GM19468 (cell line): ENCODE data around the gene CNPY1.
"Not testable (repeated sequence)": the region's sequence is repeated elsewhere in the genome, so short reads cannot be mapped to it uniquely, and the experiment has no call there.

Source experiments
- ATAC-seq: cut with Tn5 transposase; IDR thresholded peaks from one replicate; pipeline ENCODE4 v1.9.1; 2021; ENCODE audit warnings: mild to moderate bottlenecking, moderate library complexity, moderate number of reproducible peaks; ENCODE audit not compliant: unreplicated experiment; ENCODE audit errors: extremely low read depth

Gene CNPY1

GRCh38 chr7:155579565-155579964 lies 33.2 kb upstream of the CNPY1 start:
- no peak for ATAC-seq

- ATAC-seq: no peak
Measured at GRCh38 chr7:155578016-155578415, 31.7 kb upstream of the CNPY1 start.

DNA sequence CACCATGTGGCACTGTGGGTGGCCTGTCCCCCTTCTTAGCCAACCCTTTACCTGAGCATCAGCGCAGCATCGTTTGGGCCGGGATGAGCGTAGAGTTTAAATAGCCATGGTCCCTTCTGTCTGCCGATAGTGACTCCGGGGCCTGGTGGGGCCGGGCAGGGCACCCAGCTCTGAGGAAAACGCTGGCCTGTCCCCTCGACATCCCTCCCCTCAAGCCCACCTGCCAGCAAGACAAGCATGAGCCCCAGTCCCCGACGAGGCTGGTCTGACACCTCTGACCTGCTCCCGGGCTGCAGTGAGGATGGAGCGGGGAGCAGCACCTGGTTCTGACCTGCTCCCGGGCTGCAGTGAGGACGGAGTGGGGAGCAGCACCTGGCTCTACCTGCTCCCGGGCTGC lies 31.1 kb upstream of the CNPY1 start:
- ATAC-seq: no peak

DNA sequence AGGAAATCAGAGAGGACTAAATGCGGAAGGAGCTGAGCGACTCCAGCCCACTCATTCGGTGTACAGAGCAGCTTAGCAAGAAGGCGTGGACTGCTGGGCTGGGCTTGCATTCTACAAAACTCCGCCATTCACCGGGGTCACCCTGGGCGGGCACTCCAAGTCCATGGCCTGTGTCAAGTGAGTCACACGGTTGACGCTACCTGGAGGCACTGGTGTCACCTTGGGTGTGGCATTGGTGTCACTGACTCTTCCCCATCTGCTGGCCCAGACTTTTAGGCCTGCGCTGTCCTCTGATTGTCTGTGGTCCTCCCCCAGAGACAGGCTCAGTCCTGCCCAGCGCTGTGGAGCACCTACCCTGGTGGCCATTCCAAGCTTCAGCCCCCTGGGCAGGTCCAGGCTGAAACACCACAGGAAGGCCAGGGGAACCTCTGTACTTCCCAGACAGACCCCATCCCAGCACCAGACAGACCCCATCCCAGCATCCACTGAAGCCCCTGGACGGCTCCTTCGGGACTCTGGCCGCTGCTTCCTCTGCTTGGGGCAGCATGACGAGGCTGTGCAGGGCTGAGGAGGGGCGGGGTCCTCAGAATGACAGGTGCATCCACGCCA lies 30.6 kb upstream of the CNPY1 start:
- no peak for ATAC-seq

- no peak for ATAC-seq
Measured at GRCh38 chr7:155576416-155576815, 30.1 kb upstream of the CNPY1 start.

- no peak for ATAC-seq
Measured at GRCh38 chr7:155574556-155575290, 28.4 kb upstream of the CNPY1 start.

- ATAC-seq: no peak
Measured at GRCh38 chr7:155571581-155572345, 25.4 kb upstream of the CNPY1 start.

GRCh38 chr7:155570991-155571390 lies 24.6 kb upstream of the CNPY1 start:
- ATAC-seq: no peak

- no peak for ATAC-seq
Measured at GRCh38 chr7:155570171-155570958, 24.0 kb upstream of the CNPY1 start.

- ATAC-seq: no peak
Measured at GRCh38 chr7:155569681-155570080, 23.3 kb upstream of the CNPY1 start.

GRCh38 chr7:155568842-155569494 lies 22.6 kb upstream of the CNPY1 start:
- no peak for ATAC-seq

- ATAC-seq: no peak
Measured at GRCh38 chr7:155568333-155568660, 21.9 kb upstream of the CNPY1 start.

DNA sequence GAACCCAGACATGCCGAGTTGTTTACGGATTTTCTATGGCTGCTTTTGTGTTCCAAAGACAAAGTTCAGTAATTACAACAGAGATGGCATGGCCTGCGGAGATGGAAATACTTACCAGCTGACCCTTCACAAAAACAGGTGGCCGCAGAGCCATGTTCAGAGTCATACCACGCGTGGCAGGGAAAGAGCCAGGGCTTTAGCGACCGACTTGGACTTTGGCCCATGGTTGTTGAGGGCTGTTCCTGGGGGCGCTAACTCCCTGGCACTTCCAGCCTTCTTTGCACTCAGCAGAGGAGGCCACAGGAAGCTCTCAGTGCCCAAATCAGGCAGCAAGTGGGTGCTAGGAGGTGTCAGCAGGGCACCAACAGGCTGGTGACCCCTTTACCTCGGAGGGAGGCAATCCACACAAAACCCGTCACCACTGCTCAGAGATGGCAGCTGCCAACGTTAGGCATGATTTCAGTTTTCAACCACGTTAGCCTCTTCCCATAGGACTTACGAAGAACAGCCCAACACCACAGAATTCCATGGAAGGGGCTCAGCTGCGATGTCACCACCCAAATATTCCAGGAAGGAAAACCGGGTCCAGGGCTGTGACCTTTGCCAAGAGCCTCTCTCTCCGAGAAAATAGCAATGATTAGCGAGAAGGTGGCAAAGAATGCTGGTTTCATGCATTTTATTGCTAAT lies 21.4 kb upstream of the CNPY1 start:
- no peak for ATAC-seq

GRCh38 chr7:155566011-155566836 lies 19.9 kb upstream of the CNPY1 start:
- no peak for ATAC-seq

GRCh38 chr7:155565596-155565995 lies 19.2 kb upstream of the CNPY1 start:
- ATAC-seq: no peak

DNA sequence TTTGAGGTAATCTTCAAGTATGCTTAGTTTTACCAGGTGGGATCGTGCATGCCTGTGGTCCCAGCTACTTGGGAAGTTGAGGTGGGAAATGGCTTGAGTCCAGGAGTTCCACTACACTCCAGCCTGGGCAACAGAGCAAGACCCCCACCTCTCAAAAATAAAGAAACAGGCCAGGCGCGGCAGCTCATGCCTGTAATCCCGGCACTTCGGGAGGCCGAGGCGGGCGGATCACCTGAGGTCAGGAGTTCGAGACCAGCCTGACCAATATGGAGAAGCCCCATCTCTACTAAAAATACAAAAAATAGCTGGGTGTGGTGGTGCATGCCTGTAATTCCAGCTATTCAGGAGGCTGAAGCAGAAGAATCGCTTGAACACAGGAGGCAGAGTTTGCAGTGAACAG lies 16.6 kb upstream of the CNPY1 start:
- not testable (repeated sequence) for ATAC-seq

DNA sequence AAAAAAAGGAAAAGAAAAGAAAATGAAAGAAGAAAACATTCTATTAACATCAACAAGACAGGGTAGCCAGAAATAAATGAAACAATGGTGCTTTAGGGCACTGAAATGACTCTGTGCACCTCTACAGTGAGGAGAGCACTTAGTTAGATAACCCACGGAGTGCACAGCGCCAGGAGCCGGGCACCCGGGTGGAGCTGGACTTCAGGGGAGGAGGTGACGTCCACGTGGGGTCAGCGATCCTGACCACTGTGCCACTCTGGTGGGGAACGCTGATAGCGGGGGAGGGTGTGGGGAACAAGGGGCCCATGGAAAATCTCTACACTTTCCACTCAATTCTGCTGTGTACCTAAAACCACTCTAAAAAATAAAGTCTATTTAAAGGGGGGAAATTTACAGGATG lies 15.7 kb upstream of the CNPY1 start:
- ATAC-seq: no peak

GRCh38 chr7:155560982-155561686 lies 14.8 kb upstream of the CNPY1 start:
- no peak for ATAC-seq
